Mesenchymal stem cell (in vitro differentiated cells and primary cell): ENCODE measurements around the gene DYNLT4.
A peak's percentile ranks its signal among the peaks of the same experiment; 100 is the strongest.
"Not testable (repeated sequence)": the region's sequence is repeated elsewhere in the genome, so short reads cannot be mapped to it uniquely, and the experiment has no call there.

Experiments used
- DNase-seq: peaks from one replicate; pipeline ENCODE4 v3.0.0-alpha.2; 2013
- H2AFZ ChIP-seq: one replicate; pipeline ENCODE4 v1.6.1; 2013; ENCODE audit warnings: low read depth, mild to moderate bottlenecking, control low read depth, inconsistent platforms, low read length, moderate library complexity
- H2AK5ac ChIP-seq: 2 replicates; pipeline ENCODE4 v1.6.1; 2013; ENCODE audit warnings: low read length, moderate library complexity, mild to moderate bottlenecking, inconsistent platforms; ENCODE audit not compliant: severe bottlenecking
- H2BK120ac ChIP-seq: one replicate; pipeline ENCODE4 v1.6.1; 2013; ENCODE audit warnings: low read depth, mild to moderate bottlenecking, inconsistent platforms, low read length, moderate library complexity
- H2BK12ac ChIP-seq, 2 experiments: one replicate each; pipeline ENCODE4 v1.6.1; 2013; ENCODE audit warnings: inconsistent platforms in 2 of 2, low read length in 2 of 2, mild to moderate bottlenecking in 2 of 2, moderate library complexity in 2 of 2, control low read depth in 1 of 2
- H2BK15ac ChIP-seq: one replicate; pipeline ENCODE4 v1.6.1; 2013; ENCODE audit warnings: mild to moderate bottlenecking, low read depth, inconsistent platforms; ENCODE audit not compliant: poor library complexity, severe bottlenecking
- H2BK5ac ChIP-seq: 2 replicates; pipeline ENCODE4 v1.6.1; 2013; ENCODE audit warnings: low read depth, mild to moderate bottlenecking, low read length, control low read depth, inconsistent platforms; ENCODE audit not compliant: poor library complexity, severe bottlenecking
- H3K14ac ChIP-seq, 2 experiments: one replicate each; pipeline ENCODE4 v1.6.1; 2013; ENCODE audit warnings: inconsistent platforms in 2 of 2, low read length in 2 of 2, control low read depth in 1 of 2, mild to moderate bottlenecking in 1 of 2, moderate library complexity in 1 of 2
- H3K18ac ChIP-seq, 2 experiments: one replicate each; pipeline ENCODE4 v1.6.1; 2013; ENCODE audit warnings: inconsistent platforms in 2 of 2, low read length in 2 of 2, control low read depth in 1 of 2, low read depth in 1 of 2, mild to moderate bottlenecking in 1 of 2
- H3K23ac ChIP-seq, 2 experiments: one replicate each; pipeline ENCODE4 v1.6.1; 2013; ENCODE audit warnings: inconsistent platforms in 2 of 2, low read length in 2 of 2, mild to moderate bottlenecking in 2 of 2, moderate library complexity in 2 of 2, control low read depth in 1 of 2
- H3K27ac ChIP-seq: 2 replicates; pipeline ENCODE4 v1.5.1; 2013; ENCODE audit warnings: mild to moderate bottlenecking, moderate library complexity, low read length, control low read depth, inconsistent platforms; ENCODE audit not compliant: poor library complexity, severe bottlenecking
- H3K27me3 ChIP-seq, 2 experiments: 2 replicates each; pipeline versions ENCODE4 v1.6.1 to v1.7.0; 2013; ENCODE audit warnings: low read length in 2 of 2, mild to moderate bottlenecking in 2 of 2, moderate library complexity in 2 of 2, control low read depth in 1 of 2, inconsistent platforms in 1 of 2; ENCODE audit not compliant: control insufficient read depth in 1 of 2, insufficient read depth in 1 of 2
- H3K36me3 ChIP-seq, 2 experiments: 2 replicates each; pipeline versions ENCODE4 v1.6.1 to v1.7.0; 2013; ENCODE audit warnings: low read length in 2 of 2, control low read depth in 1 of 2, inconsistent platforms in 1 of 2, low read depth in 1 of 2, mild to moderate bottlenecking in 1 of 2; ENCODE audit not compliant: insufficient read depth in 2 of 2, control insufficient read depth in 1 of 2
- H3K4ac ChIP-seq, 2 experiments: one replicate each; pipeline ENCODE4 v1.6.1; 2013; ENCODE audit warnings: inconsistent platforms in 2 of 2, low read length in 2 of 2, mild to moderate bottlenecking in 2 of 2, moderate library complexity in 2 of 2, control low read depth in 1 of 2, low read depth in 1 of 2
- H3K4me1 ChIP-seq: 2 replicates; pipeline ENCODE4 v1.6.1; 2013; ENCODE audit warnings: low read depth, low read length, control low read depth; ENCODE audit not compliant: control insufficient read depth, insufficient read depth
- H3K4me2 ChIP-seq: 2 replicates; pipeline ENCODE4 v1.6.1; 2013; ENCODE audit warnings: low read length, mild to moderate bottlenecking, inconsistent platforms; ENCODE audit not compliant: poor library complexity, severe bottlenecking
- H3K4me3 ChIP-seq, 2 experiments: 2 replicates each; pipeline versions ENCODE4 v1.5.1 to v1.7.0; 2013; ENCODE audit warnings: low read length in 2 of 2, mild to moderate bottlenecking in 2 of 2, control low read depth in 1 of 2, low read depth in 1 of 2; ENCODE audit not compliant: insufficient read depth in 1 of 2
- H3K79me1 ChIP-seq: replicated peaks from 2 replicates; pipeline ENCODE4 v1.6.1; 2013; ENCODE audit warnings: mild to moderate bottlenecking, control low read depth, low read length, inconsistent platforms; ENCODE audit not compliant: poor library complexity, severe bottlenecking
- H3K9ac ChIP-seq: 2 replicates; pipeline ENCODE4 v1.7.0; 2013; ENCODE audit warnings: mild to moderate bottlenecking, low read length, moderate library complexity
- H3K9me3 ChIP-seq: 2 replicates; pipeline ENCODE4 v1.7.0; 2013; ENCODE audit warnings: mild to moderate bottlenecking, low read length; ENCODE audit not compliant: control insufficient read depth
- H4K8ac ChIP-seq: one replicate; pipeline ENCODE4 v1.6.1; 2013; ENCODE audit warnings: inconsistent platforms, mild to moderate bottlenecking, low read length, moderate library complexity
- H4K91ac ChIP-seq: one replicate; pipeline ENCODE4 v1.6.1; 2013; ENCODE audit warnings: mild to moderate bottlenecking, low read length, inconsistent platforms
- WGBS: methylation state at CpG from one replicate; pipeline ENCODE4 v1.1.7; 2013; ENCODE audit warnings: mixed read lengths; 5-methylcytosine and 5-hydroxymethylcytosine counted together

The DYNLT4 gene

GRCh38 chr1:44838294-44838693 is 31.1 kb upstream of the DYNLT4 start:
- H3K18ac ChIP-seq, H2BK12ac ChIP-seq, H3K14ac ChIP-seq, H3K4me1 ChIP-seq, H3K36me3 ChIP-seq, H2BK5ac ChIP-seq, H3K9me3 ChIP-seq, DNase-seq, H3K27ac ChIP-seq, H3K4ac ChIP-seq, H2BK120ac ChIP-seq, H3K9ac ChIP-seq, H3K4me3 ChIP-seq, H2AFZ ChIP-seq, H2BK15ac ChIP-seq, H3K23ac ChIP-seq, H2AK5ac ChIP-seq, H4K91ac ChIP-seq, H3K79me1 ChIP-seq, H4K8ac ChIP-seq, H3K4me2 ChIP-seq, H3K27me3 ChIP-seq: not testable (repeated sequence)
- WGBS, result 97% methylated on average over 11 of the region's 11 CpGs

- no peak overlapping the region for H2BK5ac ChIP-seq
- WGBS, result 71% methylated on average over 23 of the region's 23 CpGs
- no peak overlapping the region for H2BK12ac ChIP-seq
- no peak overlapping the region for H4K91ac ChIP-seq
- H3K9me3 ChIP-seq, result no peaks in the 10 kb centered on the region
- no peak overlapping the region for H2BK120ac ChIP-seq
- no peak overlapping the region for H3K4me2 ChIP-seq
- no peak overlapping the region for H2AFZ ChIP-seq
- no peak overlapping the region for H2BK15ac ChIP-seq
- H3K27ac ChIP-seq, result no peak overlapping the region
- H2AK5ac ChIP-seq, result no peak overlapping the region
- peak overlapping the region; percentile 50 for H3K9ac ChIP-seq
- H3K4ac ChIP-seq, result no peak overlapping the region
- no peak overlapping the region for H3K14ac ChIP-seq
- peaks cover 5% of the 10 kb centered on the region for H3K4me1 ChIP-seq
- no peak overlapping the region for H4K8ac ChIP-seq
- H3K27me3 ChIP-seq, result no peaks in the 10 kb centered on the region
- no peaks in the 10 kb centered on the region for H3K36me3 ChIP-seq
- no peak overlapping the region for H3K4me3 ChIP-seq
- H3K18ac ChIP-seq, result no peak overlapping the region
- peak; percentile 79 for DNase-seq
- no peaks in the 10 kb centered on the region for H3K79me1 ChIP-seq
- H3K23ac ChIP-seq, result no peak overlapping the region
Observed at GRCh38 chr1:44835738-44836675, 28.9 kb upstream of the DYNLT4 start.

GRCh38 chr1:44834328-44834727 is 27.2 kb upstream of the DYNLT4 start:
- WGBS, result 73% methylated on average over 6 of the region's 7 CpGs
- H3K36me3 ChIP-seq, result no peaks in the 10 kb centered on the region
- H2BK5ac ChIP-seq, result no peak overlapping the region
- H2AFZ ChIP-seq, result no peak overlapping the region
- H3K23ac ChIP-seq, result no peak overlapping the region
- no peak overlapping the region for H3K4ac ChIP-seq
- H3K4me3 ChIP-seq, result no peak overlapping the region
- H3K4me2 ChIP-seq, result no peak overlapping the region
- H2BK15ac ChIP-seq, result no peak overlapping the region
- H3K18ac ChIP-seq, result no peak overlapping the region
- H3K14ac ChIP-seq, result no peak overlapping the region
- H3K9ac ChIP-seq, result no peak overlapping the region
- no peak overlapping the region for H4K8ac ChIP-seq
- no peak overlapping the region for H2BK120ac ChIP-seq
- no peak overlapping the region for H2AK5ac ChIP-seq
- H3K27me3 ChIP-seq, result no peaks in the 10 kb centered on the region
- H3K4me1 ChIP-seq, result peaks cover 4% of the 10 kb centered on the region
- no peak overlapping the region for H3K27ac ChIP-seq
- no peak overlapping the region for H2BK12ac ChIP-seq
- no peaks in the 10 kb centered on the region for H3K9me3 ChIP-seq
- DNase-seq, result no peak
- H3K79me1 ChIP-seq, result no peaks in the 10 kb centered on the region
- no peak overlapping the region for H4K91ac ChIP-seq

GRCh38 chr1:44832056-44832705 is 25.0 kb upstream of the DYNLT4 start:
- no peaks in the 10 kb centered on the region for H3K79me1 ChIP-seq
- no peaks in the 10 kb centered on the region for H3K9me3 ChIP-seq
- H3K27me3 ChIP-seq, result no peaks in the 10 kb centered on the region
- H2BK15ac ChIP-seq, result no peak overlapping the region
- H2BK5ac ChIP-seq, result no peak overlapping the region
- no peak overlapping the region for H3K27ac ChIP-seq
- no peak overlapping the region for H2BK120ac ChIP-seq
- H3K18ac ChIP-seq, result no peak overlapping the region
- no peak overlapping the region for H3K14ac ChIP-seq
- no peaks in the 10 kb centered on the region for H3K36me3 ChIP-seq
- H4K91ac ChIP-seq, result no peak overlapping the region
- 84% methylated on average over 11 of the region's 13 CpGs for WGBS
- H3K4ac ChIP-seq, result no peak overlapping the region
- no peak for DNase-seq
- H2AFZ ChIP-seq, result no peak overlapping the region
- no peak overlapping the region for H2AK5ac ChIP-seq
- no peak overlapping the region for H3K4me2 ChIP-seq
- no peak overlapping the region for H3K9ac ChIP-seq
- no peak overlapping the region for H3K4me3 ChIP-seq
- no peak overlapping the region for H3K23ac ChIP-seq
- H2BK12ac ChIP-seq, result no peak overlapping the region
- no peak overlapping the region for H4K8ac ChIP-seq
- H3K4me1 ChIP-seq, result peaks cover 4% of the 10 kb centered on the region
